Measurements from ENCODE around the gene POU2AF1.

DNA sequence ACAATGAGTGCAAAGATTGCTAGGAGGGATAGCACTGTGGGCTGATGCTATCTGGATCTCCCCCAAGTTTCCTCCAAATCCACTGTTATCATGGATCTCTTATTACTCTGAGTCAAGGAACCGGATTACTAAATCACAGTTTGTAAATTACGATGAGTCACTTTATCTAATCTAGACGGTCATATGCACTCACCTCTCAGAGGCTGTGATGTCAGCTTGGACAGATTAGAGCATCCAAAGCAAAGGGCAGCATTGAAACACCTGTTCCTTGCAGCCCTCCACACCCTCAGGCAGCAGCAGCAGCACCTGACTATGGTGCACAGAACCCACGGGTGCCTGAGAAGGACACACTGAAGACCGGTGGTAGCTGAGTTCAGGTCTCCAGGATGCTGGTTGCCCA, 14.0 kb upstream of the POU2AF1 start:
- TF ChIP-seq EP300 (IDR thresholded peaks at IDR 0.05) = no peak
- TF ChIP-seq, protein P1, sequence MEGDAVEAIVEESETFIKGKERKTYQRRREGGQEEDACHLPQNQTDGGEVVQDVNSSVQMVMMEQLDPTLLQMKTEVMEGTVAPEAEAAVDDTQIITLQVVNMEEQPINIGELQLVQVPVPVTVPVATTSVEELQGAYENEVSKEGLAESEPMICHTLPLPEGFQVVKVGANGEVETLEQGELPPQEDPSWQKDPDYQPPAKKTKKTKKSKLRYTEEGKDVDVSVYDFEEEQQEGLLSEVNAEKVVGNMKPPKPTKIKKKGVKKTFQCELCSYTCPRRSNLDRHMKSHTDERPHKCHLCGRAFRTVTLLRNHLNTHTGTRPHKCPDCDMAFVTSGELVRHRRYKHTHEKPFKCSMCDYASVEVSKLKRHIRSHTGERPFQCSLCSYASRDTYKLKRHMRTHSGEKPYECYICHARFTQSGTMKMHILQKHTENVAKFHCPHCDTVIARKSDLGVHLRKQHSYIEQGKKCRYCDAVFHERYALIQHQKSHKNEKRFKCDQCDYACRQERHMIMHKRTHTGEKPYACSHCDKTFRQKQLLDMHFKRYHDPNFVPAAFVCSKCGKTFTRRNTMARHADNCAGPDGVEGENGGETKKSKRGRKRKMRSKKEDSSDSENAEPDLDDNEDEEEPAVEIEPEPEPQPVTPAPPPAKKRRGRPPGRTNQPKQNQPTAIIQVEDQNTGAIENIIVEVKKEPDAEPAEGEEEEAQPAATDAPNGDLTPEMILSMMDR (IDR thresholded peaks at IDR 0.05) = no peak

Data from tibial nerve (tissue), 4 donors.